Epithelial cell of proximal tubule (primary cell): ENCODE results near the gene PDGFA. TPM values are rescaled to one million over a fixed set of nuclear protein-coding genes. Genes with fewer than 3 reads are reported as not detected.

Experiments
- DNase-seq: peaks from one replicate; pipeline ENCODE4 v3.0.0-alpha.2; 2011; ENCODE audit warnings: low read depth
- H3K4me3 ChIP-seq: 2 replicates; pipeline ENCODE4 v1.5.1; 2011; ENCODE audit warnings: low read depth, mild to moderate bottlenecking, low read length
- total RNA-seq: library from RNA; depleted of rRNA; stranded (reverse); fragments of >200 nt; gene quantifications from 2 replicates; pipeline ENCODE4 v1.2.3, GENCODE V29; 2015
- TF ChIP-seq, protein P1 (sequence below): conservative IDR thresholded peaks from 2 replicates; pipeline ENCODE4 v1.5.1; 2012; ENCODE audit warnings: low read depth, mild to moderate bottlenecking, low read length

Gene PDGFA
- total RNA-seq, 1 donor from 2014 or later: 27.3 TPM

GRCh38 chr7:543501-544337 lies 24.1 kb upstream of the PDGFA start:
- TF ChIP-seq, protein P1, sequence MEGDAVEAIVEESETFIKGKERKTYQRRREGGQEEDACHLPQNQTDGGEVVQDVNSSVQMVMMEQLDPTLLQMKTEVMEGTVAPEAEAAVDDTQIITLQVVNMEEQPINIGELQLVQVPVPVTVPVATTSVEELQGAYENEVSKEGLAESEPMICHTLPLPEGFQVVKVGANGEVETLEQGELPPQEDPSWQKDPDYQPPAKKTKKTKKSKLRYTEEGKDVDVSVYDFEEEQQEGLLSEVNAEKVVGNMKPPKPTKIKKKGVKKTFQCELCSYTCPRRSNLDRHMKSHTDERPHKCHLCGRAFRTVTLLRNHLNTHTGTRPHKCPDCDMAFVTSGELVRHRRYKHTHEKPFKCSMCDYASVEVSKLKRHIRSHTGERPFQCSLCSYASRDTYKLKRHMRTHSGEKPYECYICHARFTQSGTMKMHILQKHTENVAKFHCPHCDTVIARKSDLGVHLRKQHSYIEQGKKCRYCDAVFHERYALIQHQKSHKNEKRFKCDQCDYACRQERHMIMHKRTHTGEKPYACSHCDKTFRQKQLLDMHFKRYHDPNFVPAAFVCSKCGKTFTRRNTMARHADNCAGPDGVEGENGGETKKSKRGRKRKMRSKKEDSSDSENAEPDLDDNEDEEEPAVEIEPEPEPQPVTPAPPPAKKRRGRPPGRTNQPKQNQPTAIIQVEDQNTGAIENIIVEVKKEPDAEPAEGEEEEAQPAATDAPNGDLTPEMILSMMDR: no peak
- no peak overlapping the region for H3K4me3 ChIP-seq
- no peak for DNase-seq

DNA sequence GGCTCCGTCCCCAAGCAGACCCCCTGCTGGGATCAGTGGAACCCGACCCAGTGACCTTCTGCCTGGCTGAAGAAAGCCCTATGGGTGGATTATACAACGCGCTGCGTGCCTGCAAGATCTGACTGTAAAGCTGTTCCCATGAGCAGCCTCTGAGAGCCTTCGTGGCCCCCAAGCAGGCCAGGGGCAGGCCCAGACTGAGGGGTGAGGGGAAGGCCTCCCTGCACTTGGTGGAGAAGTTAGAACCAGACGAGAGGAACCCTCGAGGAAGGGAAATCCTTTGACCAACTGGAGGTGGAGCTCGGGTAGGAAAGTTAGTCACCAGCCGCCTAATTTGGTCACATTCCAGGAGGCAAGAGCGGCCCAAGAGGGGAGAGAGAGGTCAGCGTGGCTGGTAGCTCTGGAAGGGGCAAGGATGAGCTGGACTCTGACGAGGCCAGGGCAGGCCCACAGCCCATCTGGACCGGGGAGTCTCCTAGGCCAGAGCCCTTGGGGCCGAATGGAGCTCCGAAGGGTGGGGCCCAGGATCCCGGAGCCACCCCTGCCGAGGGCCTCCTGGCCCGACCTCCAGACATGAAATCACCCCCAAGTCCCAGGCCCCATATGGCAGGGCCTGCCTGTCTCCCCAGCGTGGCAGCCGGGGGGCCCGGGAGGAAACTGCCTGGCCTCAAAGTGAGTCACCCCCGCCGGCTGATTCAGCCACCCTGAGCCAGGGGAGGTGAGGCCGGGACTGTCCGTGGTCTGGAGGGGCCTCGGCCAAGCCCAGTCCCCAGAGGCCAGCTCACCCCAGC lies 23.3 kb upstream of the PDGFA start:
- no peak overlapping the region for H3K4me3 ChIP-seq
- DNase-seq: no peak
- TF ChIP-seq, protein P1: no peak

DNA sequence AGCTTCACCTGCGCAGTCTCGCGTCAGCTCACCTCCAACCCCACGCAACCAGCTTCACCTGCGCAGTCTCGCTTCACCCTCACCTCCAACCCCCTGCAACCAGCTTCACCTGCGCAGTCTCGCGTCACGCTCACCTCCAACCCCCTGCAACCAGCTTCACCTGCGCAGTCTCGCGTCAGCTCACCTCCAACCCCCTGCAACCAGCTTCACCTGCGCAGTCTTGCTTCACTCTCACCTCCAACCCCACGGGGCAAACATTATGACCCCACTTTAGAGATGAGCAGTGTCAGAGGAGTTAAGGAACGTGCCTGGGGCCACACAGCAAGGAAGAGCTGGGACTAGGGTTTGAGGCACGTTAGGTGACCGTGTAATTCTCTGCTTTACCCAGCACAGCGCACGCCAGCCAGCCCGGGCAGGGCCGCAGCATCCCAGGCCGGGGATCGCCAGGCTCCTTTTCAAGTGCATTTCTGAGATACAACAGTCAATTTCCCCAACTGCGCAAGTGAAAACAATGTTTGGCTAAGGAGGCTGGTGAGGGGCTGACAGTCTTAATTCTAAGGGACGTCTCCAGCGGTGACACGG lies 22.6 kb upstream of the PDGFA start:
- no peak overlapping the region for H3K4me3 ChIP-seq
- TF ChIP-seq, protein P1: no peak
- DNase-seq: no peak

DNA sequence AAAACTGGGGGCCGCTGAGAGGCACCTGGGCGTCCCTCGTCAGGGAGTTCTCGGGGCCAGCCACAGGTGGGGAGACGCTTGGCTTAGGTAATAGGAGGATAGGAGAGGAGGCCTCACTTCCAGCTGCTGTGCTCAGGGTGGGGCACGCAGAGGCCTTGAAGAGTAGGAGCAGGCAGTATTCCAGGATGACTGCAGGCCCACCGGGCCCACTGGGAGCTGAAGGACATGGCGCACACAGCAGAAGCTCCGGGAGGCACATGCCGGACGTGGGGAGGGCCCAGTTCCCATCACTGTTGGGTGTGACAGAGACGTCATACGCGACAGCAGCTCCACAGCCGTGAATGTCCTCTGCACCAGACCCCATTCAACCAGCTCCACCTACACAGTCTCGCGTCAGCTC lies 22.0 kb upstream of the PDGFA start:
- no peak for DNase-seq
- TF ChIP-seq, protein P1: no peak
- H3K4me3 ChIP-seq: no peak overlapping the region

- TF ChIP-seq, protein P1: no peak
- DNase-seq: no peak
- H3K4me3 ChIP-seq: no peak overlapping the region
Observed at GRCh38 chr7:540997-541396, 21.4 kb upstream of the PDGFA start.

GRCh38 chr7:540579-540978 lies 20.9 kb upstream of the PDGFA start:
- TF ChIP-seq, protein P1: no peak
- DNase-seq: no peak

More at GRCh38 chr7:540579-540978, 20.9 kb upstream of the PDGFA start:
- no peak overlapping the region for H3K4me3 ChIP-seq
